ENCODE results near the gene PGM5. TPM values are rescaled to one million over a fixed set of nuclear protein-coding genes. Genes with fewer than 3 reads are reported as not detected.

The PGM5 gene
- total and polyA plus RNA-seq, 2 of the 4 experiments (the other 2 are of a cell fraction) = 8.3 to 14.7 TPM

- dilution Hi-C loops (cut with HindIII; ENCODE audit: low sequenced_read_pairs, unreplicated experiment) = no loop called here
- H3K9me1 ChIP-seq (ENCODE audit: insufficient read depth, low read length) = no peaks in the 10 kb centered on the region
- no peak for TF ChIP-seq MXI1 (IDR thresholded peaks at IDR 0.05; ENCODE audit: borderline replicate concordance, low read depth, low read length)
- TF ChIP-seq NFE2L2 (IDR thresholded peaks at IDR 0.05; ENCODE audit: low read depth, low read length) = no peak
- no peak for TF ChIP-seq FOS (IDR thresholded peaks at IDR 0.05; ENCODE audit: low read depth, low read length)
- TF ChIP-seq MAZ (IDR thresholded peaks at IDR 0.05; ENCODE audit: borderline replicate concordance, low read depth, low read length) = no peak
- no peak for TF ChIP-seq RCOR1 (IDR thresholded peaks at IDR 0.05; ENCODE audit: insufficient replicate concordance, low read length)
- no peak for TF ChIP-seq CHD1 (IDR thresholded peaks at IDR 0.05; ENCODE audit: low read depth, low read length)
- TF ChIP-seq, protein P1, sequence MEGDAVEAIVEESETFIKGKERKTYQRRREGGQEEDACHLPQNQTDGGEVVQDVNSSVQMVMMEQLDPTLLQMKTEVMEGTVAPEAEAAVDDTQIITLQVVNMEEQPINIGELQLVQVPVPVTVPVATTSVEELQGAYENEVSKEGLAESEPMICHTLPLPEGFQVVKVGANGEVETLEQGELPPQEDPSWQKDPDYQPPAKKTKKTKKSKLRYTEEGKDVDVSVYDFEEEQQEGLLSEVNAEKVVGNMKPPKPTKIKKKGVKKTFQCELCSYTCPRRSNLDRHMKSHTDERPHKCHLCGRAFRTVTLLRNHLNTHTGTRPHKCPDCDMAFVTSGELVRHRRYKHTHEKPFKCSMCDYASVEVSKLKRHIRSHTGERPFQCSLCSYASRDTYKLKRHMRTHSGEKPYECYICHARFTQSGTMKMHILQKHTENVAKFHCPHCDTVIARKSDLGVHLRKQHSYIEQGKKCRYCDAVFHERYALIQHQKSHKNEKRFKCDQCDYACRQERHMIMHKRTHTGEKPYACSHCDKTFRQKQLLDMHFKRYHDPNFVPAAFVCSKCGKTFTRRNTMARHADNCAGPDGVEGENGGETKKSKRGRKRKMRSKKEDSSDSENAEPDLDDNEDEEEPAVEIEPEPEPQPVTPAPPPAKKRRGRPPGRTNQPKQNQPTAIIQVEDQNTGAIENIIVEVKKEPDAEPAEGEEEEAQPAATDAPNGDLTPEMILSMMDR (conservative IDR thresholded peaks at IDR 0.05; ENCODE audit: low read depth, low read length) = no peak
- TF ChIP-seq, protein P2, sequence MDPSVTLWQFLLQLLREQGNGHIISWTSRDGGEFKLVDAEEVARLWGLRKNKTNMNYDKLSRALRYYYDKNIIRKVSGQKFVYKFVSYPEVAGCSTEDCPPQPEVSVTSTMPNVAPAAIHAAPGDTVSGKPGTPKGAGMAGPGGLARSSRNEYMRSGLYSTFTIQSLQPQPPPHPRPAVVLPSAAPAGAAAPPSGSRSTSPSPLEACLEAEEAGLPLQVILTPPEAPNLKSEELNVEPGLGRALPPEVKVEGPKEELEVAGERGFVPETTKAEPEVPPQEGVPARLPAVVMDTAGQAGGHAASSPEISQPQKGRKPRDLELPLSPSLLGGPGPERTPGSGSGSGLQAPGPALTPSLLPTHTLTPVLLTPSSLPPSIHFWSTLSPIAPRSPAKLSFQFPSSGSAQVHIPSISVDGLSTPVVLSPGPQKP (IDR thresholded peaks at IDR 0.05; ENCODE audit: borderline replicate concordance, low read depth, low read length) = no peak
- no peak for TF ChIP-seq BHLHE40 (IDR thresholded peaks at IDR 0.05; ENCODE audit: low read depth, low read length)
- H2AFZ ChIP-seq (replicated peaks; ENCODE audit: low read length, poor library complexity) = no peak overlapping the region
- H3K18ac ChIP-seq (ENCODE audit: low read depth, low read length) = no peak overlapping the region
- no peak overlapping the region for H3K27ac ChIP-seq (ENCODE audit: insufficient read depth, low read length)
- 0 out of 4 replicates have a peak overlapping the region, but pooled peaks of 1 of the 2 experiments have one; percentile 7 for H4K8ac ChIP-seq (ENCODE audit: low read depth in 2 of 2, low read length in 2 of 2)
- no peak overlapping the region for H3K56ac ChIP-seq (ENCODE audit: extremely low read depth, insufficient read depth, low read length)
- ATAC-seq (ENCODE audit: low read depth) (no peak), DNase-seq (no peak)
- no peak overlapping the region for H2BK20ac ChIP-seq (ENCODE audit: low read depth, low read length)
- H3K4ac ChIP-seq (ENCODE audit: low read depth, low read length) = no peak overlapping the region
- no peak overlapping the region for H3K4me3 ChIP-seq (ENCODE audit: insufficient read depth, low read depth, low read length)
- H3K79me1 ChIP-seq (ENCODE audit: low read depth in 1 of 2, low read length in 2 of 2) = no peaks in the 10 kb centered on the region
- H4K20me1 ChIP-seq (ENCODE audit: insufficient read depth, low read length) = no peaks in the 10 kb centered on the region
- intact Hi-C loops (cut with micrococcal nuclease) = loop anchor here (10.0 kb wide), 1 partner anchor 103 kb away; no protein-coding TSS in a partner anchor
- H3K4me1 ChIP-seq (ENCODE audit: control insufficient read depth, insufficient read depth, low read length) = peaks cover 5% of the 10 kb centered on the region; the same call in 1 of the 2 replicates
- no peak overlapping the region for H2AK5ac ChIP-seq (ENCODE audit: low read depth, low read length)
- in situ Hi-C loops (cut with MboI; ENCODE audit: low sequenced_read_pairs) = no loop called here
- H3K4me2 ChIP-seq (ENCODE audit: low read depth, low read length) = no peak overlapping the region
- no peak overlapping the region for H3K23ac ChIP-seq (ENCODE audit: low read depth, low read length)
- H3K27me3 ChIP-seq (ENCODE audit: control insufficient read depth, insufficient read depth, low read length) = no peaks in the 10 kb centered on the region
- H3K36me3 ChIP-seq (ENCODE audit: control insufficient read depth, insufficient read depth, low read length) = no peaks in the 10 kb centered on the region
- 0 out of 2 replicates have a peak overlapping the region, but pooled peaks have one; percentile 28 for H4K91ac ChIP-seq (ENCODE audit: insufficient read depth, low read depth, low read length)
- no peak overlapping the region for H3K14ac ChIP-seq (replicated peaks; ENCODE audit: low read depth, low read length)
- no peak overlapping the region for H2AK9ac ChIP-seq (replicated peaks; ENCODE audit: low read depth, low read length, poor library complexity)
- CTCF ChIA-PET = no interaction called here
- no TSS peak for BruUV-seq (replicated peaks)
- H3K9me3 ChIP-seq (ENCODE audit: control insufficient read depth, insufficient read depth, low read length) = no peaks in the 10 kb centered on the region
- no CpG with 5 or more reads among the region's 7 CpGs for WGBS, 2 experiments (ENCODE audit: extremely low coverage in 2 of 2, insufficient read length in 1 of 2)
- no peak overlapping the region for H2BK120ac ChIP-seq (ENCODE audit: low read depth, low read length)
- POLR2A ChIA-PET (ENCODE audit: unreplicated experiment) = no interaction called here
- no peak overlapping the region for H4K5ac ChIP-seq (ENCODE audit: low read depth, low read length)
- no peak overlapping the region for H2BK15ac ChIP-seq (ENCODE audit: low read depth, low read length)
- no peak overlapping the region for H2BK5ac ChIP-seq (ENCODE audit: low read depth, low read length, poor library complexity, severe bottlenecking)
- H3K9ac ChIP-seq (ENCODE audit: low read depth, low read length) = no peak overlapping the region
Measured at GRCh38 chr9:68462105-68462775, 105.8 kb downstream of the PGM5 start.
